Upper lobe of right lung (tissue), 1 donor: ENCODE results near the gene MYPN. TPM values are rescaled to one million over a fixed set of nuclear protein-coding genes. Genes with fewer than 3 reads are reported as not detected.

Source experiments
- ATAC-seq: fragments of 200-7000 bp; cut with Tn5 transposase; one replicate; pipeline ENCODE4 v1.9.1; 2020; ENCODE audit warnings: mild to moderate bottlenecking, moderate library complexity
- DNase-seq: peaks from one replicate; pipeline ENCODE4 v3.0.0-alpha.2; 2020
- H3K27ac ChIP-seq: fragments of 200-600 bp; one replicate; pipeline ENCODE4 v1.8.0; 2022
- H3K27me3 ChIP-seq: fragments of 200-600 bp; one replicate; pipeline ENCODE4 v1.8.0; 2022; ENCODE audit warnings: mild to moderate bottlenecking
- H3K36me3 ChIP-seq: fragments of 200-600 bp; one replicate; pipeline ENCODE4 v1.8.0; 2022
- H3K4me1 ChIP-seq: fragments of 200-600 bp; one replicate; pipeline ENCODE4 v1.8.0; 2022
- H3K4me3 ChIP-seq: fragments of 200-600 bp; one replicate; pipeline ENCODE4 v1.8.0; 2022; ENCODE audit warnings: mild to moderate bottlenecking
- H3K9me3 ChIP-seq: fragments of 200-600 bp; one replicate; pipeline ENCODE4 v1.8.0; 2022
- intact Hi-C: fragments of 100-400 bp; cut with DNase I; formaldehyde crosslinking; loops from one replicate; pipeline ENCODE4 v1.11.0; 2022
- total RNA-seq: library from RNA; stranded (reverse); fragmentation: NEBNext Ultra II Directional; extraction: Animal tissue kit (Norgen Biotek cat#: 25700); gene quantifications from one replicate; pipeline ENCODE4 v1.2.1, GENCODE V29; 2021
- TF ChIP-seq, protein P1 (sequence below): fragments of 200-600 bp; IDR thresholded peaks from one replicate; pipeline ENCODE4 v1.8.0; 2022; ENCODE audit warnings: antibody characterized with exemption
- donor health status: DM: no; HTN: yes; CAD: no; lungs with severe emphysema.

MYPN gene
- total RNA-seq, 1 donor from 2014 or later: not detected

DNA sequence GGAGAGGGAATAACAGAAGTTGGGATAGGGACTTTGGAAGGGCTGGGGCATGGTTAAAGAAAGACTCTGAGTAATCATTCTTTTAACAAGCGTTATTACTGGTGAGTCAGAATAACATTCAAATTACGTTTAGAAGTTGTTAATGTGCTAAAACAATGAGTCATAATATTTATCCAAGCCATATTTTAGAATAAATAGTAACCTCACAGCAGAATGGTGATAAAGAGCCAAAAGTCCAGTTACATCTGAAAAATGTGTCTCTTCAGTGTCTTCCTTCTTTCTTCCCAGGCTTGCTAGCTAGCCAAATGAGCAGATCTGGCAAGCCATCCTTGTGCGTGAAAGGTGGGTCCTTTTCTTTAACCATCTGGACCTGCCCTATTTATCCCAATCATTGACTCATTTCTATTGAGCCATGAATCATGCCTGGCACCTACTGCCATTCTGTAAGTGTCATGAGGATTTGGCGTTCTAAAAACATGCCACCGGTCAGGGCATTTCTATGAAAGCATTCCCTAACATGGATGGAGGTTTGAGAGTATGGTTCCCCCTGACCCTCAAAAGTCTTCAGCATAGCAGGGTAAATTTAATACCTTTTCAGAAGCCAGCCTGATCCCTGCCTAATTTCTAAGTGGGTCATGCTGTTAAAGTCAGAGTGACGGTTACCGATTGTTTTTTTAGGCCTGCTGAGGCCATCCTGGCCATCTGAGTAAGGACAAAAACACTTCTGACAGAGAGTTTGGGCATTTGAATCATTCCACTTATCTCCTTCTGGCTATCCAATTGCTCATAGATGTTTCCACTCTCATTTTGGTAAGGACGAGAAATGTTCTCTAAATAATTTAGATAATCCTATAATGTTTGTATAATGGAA is 26.9 kb downstream of the MYPN start:
- Histone ChIP-seq H3K4me1 (no peaks in the 10 kb centered on the region), H3K27me3 (no peaks in the 10 kb centered on the region), H3K4me3 (no peak overlapping the region), H3K36me3 (no peaks in the 10 kb centered on the region), H3K9me3 (no peaks in the 10 kb centered on the region), H3K27ac (no peak overlapping the region)
- ATAC-seq (no peak), DNase-seq (no peak)
- intact Hi-C loops: no loop called here
- TF ChIP-seq, protein P1, sequence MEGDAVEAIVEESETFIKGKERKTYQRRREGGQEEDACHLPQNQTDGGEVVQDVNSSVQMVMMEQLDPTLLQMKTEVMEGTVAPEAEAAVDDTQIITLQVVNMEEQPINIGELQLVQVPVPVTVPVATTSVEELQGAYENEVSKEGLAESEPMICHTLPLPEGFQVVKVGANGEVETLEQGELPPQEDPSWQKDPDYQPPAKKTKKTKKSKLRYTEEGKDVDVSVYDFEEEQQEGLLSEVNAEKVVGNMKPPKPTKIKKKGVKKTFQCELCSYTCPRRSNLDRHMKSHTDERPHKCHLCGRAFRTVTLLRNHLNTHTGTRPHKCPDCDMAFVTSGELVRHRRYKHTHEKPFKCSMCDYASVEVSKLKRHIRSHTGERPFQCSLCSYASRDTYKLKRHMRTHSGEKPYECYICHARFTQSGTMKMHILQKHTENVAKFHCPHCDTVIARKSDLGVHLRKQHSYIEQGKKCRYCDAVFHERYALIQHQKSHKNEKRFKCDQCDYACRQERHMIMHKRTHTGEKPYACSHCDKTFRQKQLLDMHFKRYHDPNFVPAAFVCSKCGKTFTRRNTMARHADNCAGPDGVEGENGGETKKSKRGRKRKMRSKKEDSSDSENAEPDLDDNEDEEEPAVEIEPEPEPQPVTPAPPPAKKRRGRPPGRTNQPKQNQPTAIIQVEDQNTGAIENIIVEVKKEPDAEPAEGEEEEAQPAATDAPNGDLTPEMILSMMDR: no peak

DNA sequence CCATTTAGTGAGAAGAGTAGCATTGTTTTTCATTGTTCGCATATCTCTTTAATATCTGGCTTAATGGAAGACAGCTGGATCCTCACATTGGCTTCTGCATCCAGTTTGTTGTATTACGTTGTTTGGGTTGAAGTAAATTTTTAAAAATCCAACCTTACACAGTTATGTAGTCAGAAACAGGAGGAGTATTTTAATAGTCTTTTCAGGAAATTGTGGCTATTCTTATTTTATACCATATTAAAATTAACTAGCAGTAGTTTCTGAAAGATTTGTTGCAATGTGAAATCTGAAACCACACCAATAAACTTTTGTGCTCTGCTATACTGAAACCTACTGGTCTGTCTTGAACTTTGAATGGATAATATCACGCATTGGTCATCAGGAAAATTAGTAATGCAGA is 27.9 kb downstream of the MYPN start:
- ATAC-seq (no peak), DNase-seq (no peak)
- H3K36me3 ChIP-seq: no peaks in the 10 kb centered on the region
- H3K4me1 ChIP-seq: no peaks in the 10 kb centered on the region
- intact Hi-C loops: no loop called here
- H3K4me3 ChIP-seq: no peak overlapping the region
- H3K9me3 ChIP-seq: no peaks in the 10 kb centered on the region
- no peak overlapping the region for H3K27ac ChIP-seq
- H3K27me3 ChIP-seq: no peaks in the 10 kb centered on the region
- TF ChIP-seq, protein P1: no peak

DNA sequence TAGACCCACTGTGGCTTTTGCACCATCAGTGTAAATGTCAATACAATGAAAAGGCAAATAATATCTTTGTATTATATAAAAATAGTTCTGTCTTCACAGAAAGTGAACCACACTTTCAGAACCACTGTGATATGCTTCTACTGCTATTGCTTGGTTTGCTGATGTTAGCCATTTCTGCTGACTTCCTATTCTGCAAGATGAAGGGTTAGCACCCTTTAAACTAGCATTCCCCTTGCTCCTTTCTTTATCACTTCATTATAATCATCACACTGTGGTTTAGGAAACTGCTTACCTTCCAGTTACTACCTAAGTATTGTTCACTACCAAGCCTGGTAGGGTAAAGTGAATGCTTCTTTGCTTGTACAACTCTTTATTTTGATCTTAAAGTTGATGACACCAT is 29.2 kb downstream of the MYPN start:
- Histone ChIP-seq H3K27me3 (no peaks in the 10 kb centered on the region), H3K27ac (no peak overlapping the region), H3K4me1 (no peaks in the 10 kb centered on the region), H3K36me3 (no peaks in the 10 kb centered on the region), H3K9me3 (no peaks in the 10 kb centered on the region), H3K4me3 (no peak overlapping the region)
- intact Hi-C loops: no loop called here
- TF ChIP-seq, protein P1: no peak
- ATAC-seq (no peak), DNase-seq (no peak)

DNA sequence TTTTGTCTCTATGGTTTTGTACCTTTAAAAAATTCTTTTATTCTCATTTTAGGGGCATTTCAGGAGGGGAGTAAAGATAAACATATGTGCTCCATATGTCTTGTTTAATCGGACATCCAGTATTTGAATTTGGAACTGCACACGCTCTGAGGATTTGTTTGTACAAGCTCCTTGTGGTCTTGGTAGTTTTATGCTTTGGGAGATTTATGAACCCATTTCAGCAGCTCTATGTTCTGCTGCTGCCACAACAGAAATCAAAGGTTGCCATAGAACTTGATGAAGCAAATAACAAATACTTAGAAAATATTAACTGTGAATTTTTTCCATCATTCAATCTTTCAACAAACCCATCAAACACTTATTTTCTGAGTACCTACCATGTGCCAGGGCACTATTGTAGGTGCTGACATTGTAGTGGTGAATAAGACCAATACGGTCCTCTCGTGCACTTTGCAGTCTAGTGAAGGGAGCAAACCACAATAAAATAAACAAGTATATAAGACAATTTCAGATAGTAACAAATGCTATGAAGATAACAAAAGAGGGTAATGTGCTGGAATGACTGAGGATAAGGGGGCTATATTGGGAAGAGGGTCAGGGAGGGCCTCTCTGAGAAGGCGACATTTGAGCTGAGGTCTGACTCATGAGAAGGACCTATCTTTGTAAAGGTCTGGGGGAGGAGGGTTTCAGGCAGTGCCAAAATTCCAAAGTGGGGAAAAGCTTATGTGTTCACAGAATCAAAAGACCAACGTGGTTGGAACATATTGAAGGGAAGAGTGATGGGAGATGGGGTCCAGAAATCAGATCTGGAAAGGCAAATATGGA is 30.4 kb downstream of the MYPN start:
- intact Hi-C loops: no loop called here
- Histone ChIP-seq H3K27ac (no peak overlapping the region), H3K4me1 (no peaks in the 10 kb centered on the region), H3K4me3 (no peak overlapping the region), H3K36me3 (no peaks in the 10 kb centered on the region), H3K27me3 (no peaks in the 10 kb centered on the region), H3K9me3 (no peaks in the 10 kb centered on the region)
- no peak for ATAC-seq
- TF ChIP-seq, protein P1: no peak
- DNase-seq: no peak

DNA sequence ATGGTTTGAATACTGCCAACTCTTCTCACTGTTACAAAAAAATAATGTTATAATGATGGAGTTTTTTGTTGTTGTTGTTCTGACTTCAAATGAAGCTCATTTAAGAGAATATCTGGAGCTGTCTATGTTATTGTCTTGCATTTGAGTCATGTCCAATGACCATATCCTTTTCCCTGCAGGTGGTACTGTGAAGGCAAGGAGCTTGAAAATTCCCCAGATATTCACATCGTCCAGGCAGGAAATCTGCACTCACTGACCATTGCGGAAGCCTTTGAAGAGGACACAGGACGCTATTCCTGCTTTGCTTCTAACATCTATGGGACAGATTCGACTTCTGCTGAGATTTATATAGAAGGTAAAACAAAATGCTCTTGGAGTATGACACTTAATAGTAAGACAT is 33.5 kb downstream of the MYPN start:
- DNase-seq (no peak), ATAC-seq (no peak)
- Histone ChIP-seq H3K4me1 (no peaks in the 10 kb centered on the region), H3K27me3 (no peaks in the 10 kb centered on the region), H3K36me3 (no peaks in the 10 kb centered on the region), H3K4me3 (no peak overlapping the region), H3K9me3 (no peaks in the 10 kb centered on the region), H3K27ac (no peak overlapping the region)
- TF ChIP-seq, protein P1: no peak
- intact Hi-C loops: no loop called here
